GM23338 (cell line): ENCODE measurements around the gene SHKBP1. TPM values are rescaled to one million over a fixed set of nuclear protein-coding genes. Genes with fewer than 3 reads are reported as not detected.

Source experiments
- polyA plus RNA-seq: library from polyadenylated mRNA; unstranded; fragments of >200 nt; fragmentation: Nextera tagmentation; extraction: Ambion mirVana; gene quantifications from 2 replicates; pipeline ENCODE4 v1.2.1, GENCODE V29; 2016
- total RNA-seq: library from RNA; depleted of rRNA; stranded (reverse); fragments of >200 nt; shearing (Covaris generic); gene quantifications from 2 replicates; pipeline ENCODE4 v1.2.3, GENCODE V29; 2014; rRNA removed

SHKBP1 gene
- total and polyA plus RNA-seq, 2 experiments from 2014 or later: 63.2 to 69.8 TPM

Other genes with a start within 250 kb of the SHKBP1 start
- gene C19orf47, start 228.5 kb upstream of the SHKBP1 start, total RNA-seq: 17.2 and 26.6 TPM in 2 replicates
- gene C19orf47, start 228.5 kb upstream of the SHKBP1 start, polyA plus RNA-seq: 13.1 and 15.2 TPM in 2 replicates
- 488 and 490 TPM in 2 replicates for gene PLD3, start 228.2 kb upstream of the SHKBP1 start, total RNA-seq
- gene PLD3, start 228.2 kb upstream of the SHKBP1 start, polyA plus RNA-seq: 179 and 181 TPM in 2 replicates
- 0.52 TPM in 1 of 2 replicates, not detected in the other for gene HIPK4, start 186.7 kb upstream of the SHKBP1 start, total RNA-seq
- gene HIPK4, start 186.7 kb upstream of the SHKBP1 start, polyA plus RNA-seq: 0.21 and 0.37 TPM in 2 replicates
- gene PRX, start 163.5 kb upstream of the SHKBP1 start, total RNA-seq: 4.2 and 4.3 TPM in 2 replicates
- gene PRX, start 163.5 kb upstream of the SHKBP1 start, polyA plus RNA-seq: 4.1 and 4.2 TPM in 2 replicates
- gene SERTAD1, start 150.9 kb upstream of the SHKBP1 start, total RNA-seq: 5.1 and 9.1 TPM in 2 replicates
- gene SERTAD1, start 150.9 kb upstream of the SHKBP1 start, polyA plus RNA-seq: 4.6 and 5.0 TPM in 2 replicates
- gene SERTAD3, start 132.5 kb upstream of the SHKBP1 start, total RNA-seq: 15.4 and 21.3 TPM in 2 replicates
- 24.1 and 27.9 TPM in 2 replicates for gene SERTAD3, start 132.5 kb upstream of the SHKBP1 start, polyA plus RNA-seq
- 51.7 and 53.7 TPM in 2 replicates for gene BLVRB, start 111.1 kb upstream of the SHKBP1 start, total RNA-seq
- 43.7 and 45.6 TPM in 2 replicates for gene BLVRB, start 111.1 kb upstream of the SHKBP1 start, polyA plus RNA-seq
- gene SPTBN4, start 109.9 kb upstream of the SHKBP1 start, total RNA-seq: 2.3 and 4.5 TPM in 2 replicates
- 1.6 and 2.2 TPM in 2 replicates for gene SPTBN4, start 109.9 kb upstream of the SHKBP1 start, polyA plus RNA-seq
- 53.2 and 65.0 TPM in 2 replicates for gene LTBP4, start 24.5 kb downstream of the SHKBP1 start, total RNA-seq
- gene LTBP4, start 24.5 kb downstream of the SHKBP1 start, polyA plus RNA-seq: 48.4 and 50.3 TPM in 2 replicates
- gene NUMBL, start 113.8 kb downstream of the SHKBP1 start, total RNA-seq: 21.6 and 28.5 TPM in 2 replicates
- gene NUMBL, start 113.8 kb downstream of the SHKBP1 start, polyA plus RNA-seq: 8.5 and 9.6 TPM in 2 replicates
- gene COQ8B, start 140.0 kb downstream of the SHKBP1 start, total RNA-seq: 42.6 and 59.6 TPM in 2 replicates
- gene COQ8B, start 140.0 kb downstream of the SHKBP1 start, polyA plus RNA-seq: 13.4 and 13.9 TPM in 2 replicates
- 9.8 and 12.6 TPM in 2 replicates for gene ITPKC, start 140.2 kb downstream of the SHKBP1 start, total RNA-seq
- gene ITPKC, start 140.2 kb downstream of the SHKBP1 start, polyA plus RNA-seq: 5.3 and 5.4 TPM in 2 replicates
- 10.3 and 14.9 TPM in 2 replicates for gene ACTMAP, start 173.6 kb downstream of the SHKBP1 start, total RNA-seq
- 16.7 and 17.9 TPM in 2 replicates for gene ACTMAP, start 173.6 kb downstream of the SHKBP1 start, polyA plus RNA-seq
- gene SNRPA, start 174.3 kb downstream of the SHKBP1 start, total RNA-seq: 239 and 295 TPM in 2 replicates
- gene SNRPA, start 174.3 kb downstream of the SHKBP1 start, polyA plus RNA-seq: 321 and 326 TPM in 2 replicates
- gene MIA, start 198.6 kb downstream of the SHKBP1 start, total RNA-seq: not detected in 2 replicates
- not detected in 2 replicates for gene MIA, start 198.6 kb downstream of the SHKBP1 start, polyA plus RNA-seq
- 27.4 and 32.6 TPM in 2 replicates for gene RAB4B, start 201.4 kb downstream of the SHKBP1 start, total RNA-seq
- 23.0 and 29.0 TPM in 2 replicates for gene RAB4B, start 201.4 kb downstream of the SHKBP1 start, polyA plus RNA-seq
- 98.3 and 118 TPM in 2 replicates for gene EGLN2, start 222.3 kb downstream of the SHKBP1 start, total RNA-seq
- gene EGLN2, start 222.3 kb downstream of the SHKBP1 start, polyA plus RNA-seq: 55.8 and 59.9 TPM in 2 replicates